Esophagus squamous epithelium (tissue), 4 donors: ENCODE results near the gene GUCA1A.

ENCODE experiments used
- POLR2A ChIP-seq, 4 donors: fragments of 450-650 bp; IDR thresholded peaks; one replicate each; pipeline ENCODE4 v1.6.1; 2017; ENCODE audit warnings: antibody characterized with exemption in 4 of 4, mild to moderate bottlenecking in 4 of 4, moderate library complexity in 3 of 4
- TF ChIP-seq, protein P1 (sequence below), 6 experiments: fragments of 450-650 bp in 4 of 6; fragments of 200-600 bp in 2 of 6; sonication (generic) in 2 of 6; IDR thresholded peaks; one replicate each; pipeline ENCODE4 v1.5.1; 2016 to 2019; ENCODE audit warnings: antibody characterized with exemption in 6 of 6, mild to moderate bottlenecking in 4 of 6, moderate library complexity in 4 of 6

DNA sequence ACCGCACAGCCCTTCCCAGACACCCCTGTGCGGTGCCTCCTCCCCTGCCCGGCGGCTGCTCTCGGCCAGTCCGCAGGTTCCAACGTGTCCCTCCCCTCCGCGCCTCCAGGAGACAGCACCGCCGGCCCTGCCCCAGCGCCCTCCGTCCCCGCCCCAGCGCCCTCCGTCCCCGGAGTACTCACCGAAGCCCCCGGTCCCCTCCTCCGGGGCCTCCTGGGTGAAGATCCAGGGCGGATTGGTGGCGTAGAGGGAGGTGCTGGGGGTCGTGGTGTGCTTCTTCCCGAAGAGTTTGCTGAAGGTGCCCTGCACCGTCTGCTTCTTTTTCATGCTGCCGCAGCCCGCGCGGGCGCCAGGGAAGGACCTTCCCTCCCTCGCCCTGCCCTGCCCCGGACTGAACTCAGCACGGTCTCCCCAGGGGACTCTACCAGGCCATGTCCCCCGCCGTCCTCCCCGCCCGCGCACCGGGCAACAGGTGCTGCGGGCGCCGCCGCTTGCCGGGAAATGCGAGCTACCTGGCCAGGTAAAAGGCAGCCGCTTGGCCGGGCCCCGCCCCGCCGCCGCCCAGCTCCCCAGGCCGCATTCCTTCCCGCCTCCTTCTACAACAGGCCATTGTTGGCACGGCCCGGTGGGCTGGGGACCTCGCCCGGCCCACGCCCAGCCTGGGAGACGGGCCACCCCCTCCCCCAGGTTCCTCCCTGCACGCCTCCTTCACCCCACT, 30.9 kb upstream of the GUCA1A start, which contains the start of gene C6orf132:
- TF ChIP-seq, protein P1, sequence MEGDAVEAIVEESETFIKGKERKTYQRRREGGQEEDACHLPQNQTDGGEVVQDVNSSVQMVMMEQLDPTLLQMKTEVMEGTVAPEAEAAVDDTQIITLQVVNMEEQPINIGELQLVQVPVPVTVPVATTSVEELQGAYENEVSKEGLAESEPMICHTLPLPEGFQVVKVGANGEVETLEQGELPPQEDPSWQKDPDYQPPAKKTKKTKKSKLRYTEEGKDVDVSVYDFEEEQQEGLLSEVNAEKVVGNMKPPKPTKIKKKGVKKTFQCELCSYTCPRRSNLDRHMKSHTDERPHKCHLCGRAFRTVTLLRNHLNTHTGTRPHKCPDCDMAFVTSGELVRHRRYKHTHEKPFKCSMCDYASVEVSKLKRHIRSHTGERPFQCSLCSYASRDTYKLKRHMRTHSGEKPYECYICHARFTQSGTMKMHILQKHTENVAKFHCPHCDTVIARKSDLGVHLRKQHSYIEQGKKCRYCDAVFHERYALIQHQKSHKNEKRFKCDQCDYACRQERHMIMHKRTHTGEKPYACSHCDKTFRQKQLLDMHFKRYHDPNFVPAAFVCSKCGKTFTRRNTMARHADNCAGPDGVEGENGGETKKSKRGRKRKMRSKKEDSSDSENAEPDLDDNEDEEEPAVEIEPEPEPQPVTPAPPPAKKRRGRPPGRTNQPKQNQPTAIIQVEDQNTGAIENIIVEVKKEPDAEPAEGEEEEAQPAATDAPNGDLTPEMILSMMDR (IDR thresholded peaks at IDR 0.05) = peak in 1 of 6 experiments; percentile 3
- TF ChIP-seq POLR2A (IDR thresholded peaks at IDR 0.05) = peak in 2 of 4 donors; percentile 67 to 72
